Fibroblast of lung (primary cell): ENCODE measurements around the gene MFAP3. TPM values are rescaled to one million over a fixed set of nuclear protein-coding genes. Genes with fewer than 3 reads are reported as not detected.

Experiments
- DNase-seq, 2 donors: peaks; one replicate each; pipeline versions ENCODE4 v3.0.0 to v3.0.0-alpha.2; 2010; ENCODE audit warnings: low read depth in 2 of 2
- H2AFZ ChIP-seq: 2 replicates; pipeline ENCODE4 v1.5.1; 2012; ENCODE audit warnings: low read length, control low read depth, inconsistent platforms
- H3K27ac ChIP-seq: 2 replicates; pipeline ENCODE4 v1.5.1; 2011; ENCODE audit warnings: low read length, control low read depth; ENCODE audit not compliant: insufficient read depth
- H3K27me3 ChIP-seq: 2 replicates; pipeline ENCODE4 v1.5.1; 2011; ENCODE audit warnings: mild to moderate bottlenecking, low read length; ENCODE audit not compliant: control insufficient read depth, insufficient read depth
- H3K36me3 ChIP-seq: 2 replicates; pipeline ENCODE4 v1.5.1; 2011; ENCODE audit warnings: low read length; ENCODE audit not compliant: control insufficient read depth, insufficient read depth
- H3K4me1 ChIP-seq: 2 replicates; pipeline ENCODE4 v1.5.1; 2011; ENCODE audit warnings: low read length; ENCODE audit not compliant: control insufficient read depth, insufficient read depth; ENCODE audit errors: extremely low read depth
- H3K4me2 ChIP-seq: 2 replicates; pipeline ENCODE4 v1.5.1; 2011; ENCODE audit warnings: low read length, control low read depth; ENCODE audit not compliant: insufficient read depth; ENCODE audit errors: extremely low read depth
- H3K4me3 ChIP-seq, 4 experiments: fragments of 200-600 bp in 1 of 4; sonication (generic) in 1 of 4; replicated peaks in 1 of 4; 2 replicates each; pipeline ENCODE4 v1.5.1; 2011 to 2016; ENCODE audit warnings: low read length in 4 of 4, low read depth in 3 of 4, mild to moderate bottlenecking in 3 of 4, control low read depth in 2 of 4, inconsistent platforms in 1 of 4, mixed read lengths in 1 of 4; ENCODE audit not compliant: insufficient read depth in 1 of 4; ENCODE audit errors: control extremely low read depth in 1 of 4
- H3K79me2 ChIP-seq: 2 replicates; pipeline ENCODE4 v1.5.1; 2012; ENCODE audit warnings: mild to moderate bottlenecking, low read length, inconsistent platforms; ENCODE audit not compliant: control insufficient read depth, insufficient read depth
- H3K9ac ChIP-seq: 2 replicates; pipeline ENCODE4 v1.5.1; 2011; ENCODE audit warnings: mild to moderate bottlenecking, low read length, control low read depth; ENCODE audit not compliant: insufficient read depth
- H3K9me3 ChIP-seq: 2 replicates; pipeline ENCODE4 v1.5.1; 2012; ENCODE audit warnings: low read depth, low read length; ENCODE audit not compliant: control insufficient read depth, insufficient read depth
- H4K20me1 ChIP-seq: 2 replicates; pipeline ENCODE4 v1.5.1; 2011; ENCODE audit warnings: low read length; ENCODE audit not compliant: control insufficient read depth, insufficient read depth; ENCODE audit errors: extremely low read depth
- CTCF ChIP-seq, 2 donors: IDR thresholded peaks in 1 of 2; conservative IDR thresholded peaks in 1 of 2; 1 replicate in 1 of 2; 2 replicates in 1 of 2; pipeline ENCODE4 v1.5.1; 2011 to 2012; ENCODE audit warnings: low read length in 2 of 2, control low read depth in 1 of 2, inconsistent platforms in 1 of 2, low read depth in 1 of 2, mild to moderate bottlenecking in 1 of 2
- EZH2 ChIP-seq: IDR thresholded peaks from 2 replicates; pipeline ENCODE4 v1.5.1; 2012; ENCODE audit warnings: low read length, control low read depth, mild to moderate bottlenecking; ENCODE audit errors: missing control alignments
- polyA plus RNA-seq, 2 donors: library from polyadenylated mRNA; depleted of rRNA in 1 of 2; stranded (reverse) in 1 of 2; unstranded in 1 of 2; fragments of >200 nt; gene quantifications; 2 replicates each; pipeline ENCODE4 v1.2.1, GENCODE V29; 2011 to 2012; ENCODE audit warnings: missing spikeins in 1 of 2
- total RNA-seq: library from RNA; depleted of rRNA; stranded (reverse); fragments of >200 nt; gene quantifications from 2 replicates; pipeline ENCODE4 v1.2.1, GENCODE V29; 2014

The MFAP3 gene
- total and polyA plus RNA-seq, 2 donors (not counting 1 experiment from before 2014, with no cell fraction given): 62.2 to 63.3 TPM

- no peaks in the 10 kb centered on the region for H3K79me2 ChIP-seq
- no peaks in the 10 kb centered on the region for H3K4me1 ChIP-seq
- no peak for DNase-seq
- no peak overlapping the region for H3K4me3 ChIP-seq
- no peaks in the 10 kb centered on the region for H4K20me1 ChIP-seq
- no peaks in the 10 kb centered on the region for H3K36me3 ChIP-seq
- no peak for TF ChIP-seq EZH2
- no peak for TF ChIP-seq CTCF (conservative IDR thresholded peaks at IDR 0.05 in 1 of 2, IDR thresholded peaks at IDR 0.05 in 1 of 2; ENCODE audit: low read depth in 1 of 2, low read length in 2 of 2)
- no peaks in the 10 kb centered on the region for H3K27me3 ChIP-seq
- no peak overlapping the region for H2AFZ ChIP-seq
- no peak overlapping the region for H3K27ac ChIP-seq
- no peaks in the 10 kb centered on the region for H3K9me3 ChIP-seq
- H3K4me2 ChIP-seq: no peak overlapping the region
- no peak overlapping the region for H3K9ac ChIP-seq
Observed at GRCh38 chr5:154093142-154093532, 54.4 kb downstream of the MFAP3 start.

- Histone ChIP-seq H2AFZ (no peak overlapping the region), H3K4me2 (no peak overlapping the region), H4K20me1 (no peaks in the 10 kb centered on the region), H3K4me3 (no peak overlapping the region), H3K9me3 (no peaks in the 10 kb centered on the region), H3K36me3 (no peaks in the 10 kb centered on the region), H3K4me1 (no peaks in the 10 kb centered on the region), H3K9ac (no peak overlapping the region), H3K27ac (no peak overlapping the region), H3K27me3 (no peaks in the 10 kb centered on the region), H3K79me2 (no peaks in the 10 kb centered on the region)
- DNase-seq: no peak
- TF ChIP-seq EZH2 (no peak), CTCF (conservative IDR thresholded peaks at IDR 0.05 in 1 of 2, IDR thresholded peaks at IDR 0.05 in 1 of 2; ENCODE audit: low read depth in 1 of 2, low read length in 2 of 2) (no peak)
Observed at GRCh38 chr5:154095904-154096303, 57.1 kb downstream of the MFAP3 start.

GRCh38 chr5:154097031-154097430 is 58.3 kb downstream of the MFAP3 start:
- H2AFZ ChIP-seq: no peak overlapping the region

More at GRCh38 chr5:154097031-154097430, 58.3 kb downstream of the MFAP3 start:
- H3K4me3 ChIP-seq: no peak overlapping the region
- no peaks in the 10 kb centered on the region for H3K36me3 ChIP-seq
- TF ChIP-seq CTCF (conservative IDR thresholded peaks at IDR 0.05 in 1 of 2, IDR thresholded peaks at IDR 0.05 in 1 of 2; ENCODE audit: low read depth in 1 of 2, low read length in 2 of 2) (no peak), EZH2 (no peak)
- H3K9ac ChIP-seq: no peak overlapping the region
- no peak overlapping the region for H3K27ac ChIP-seq
- H3K4me2 ChIP-seq: no peak overlapping the region
- no peaks in the 10 kb centered on the region for H3K79me2 ChIP-seq
- H3K9me3 ChIP-seq: no peaks in the 10 kb centered on the region
- no peaks in the 10 kb centered on the region for H4K20me1 ChIP-seq
- H3K4me1 ChIP-seq: no peaks in the 10 kb centered on the region
- H3K27me3 ChIP-seq: no peaks in the 10 kb centered on the region
- no peak for DNase-seq
